Transverse colon (tissue), 4 donors: ENCODE results near the gene JMJD1C. TPM values are rescaled to one million over a fixed set of nuclear protein-coding genes. Genes with fewer than 3 reads are reported as not detected.

Source experiments
- DNase-seq: peaks from one replicate; pipeline ENCODE4 v3.0.0-alpha.2; 2019
- H3K27ac ChIP-seq, 4 donors: fragments of 200-600 bp; sonication (generic); 2 replicates each; pipeline ENCODE4 v1.5.1; 2016 to 2018; ENCODE audit warnings: inconsistent platforms in 4 of 4
- H3K27me3 ChIP-seq: fragments of 200-600 bp; sonication (generic); 2 replicates; pipeline ENCODE4 v1.5.1; 2017; ENCODE audit warnings: inconsistent platforms
- H3K36me3 ChIP-seq, 4 donors: fragments of 200-600 bp; sonication (generic); 2 replicates each; pipeline ENCODE4 v1.5.1; 2017 to 2019; ENCODE audit warnings: inconsistent platforms in 4 of 4
- H3K4me1 ChIP-seq, 4 donors: fragments of 200-600 bp; sonication (generic); 2 replicates each; pipeline ENCODE4 v1.5.1; 2017 to 2020; ENCODE audit warnings: inconsistent platforms in 4 of 4
- H3K4me3 ChIP-seq, 4 donors: fragments of 200-600 bp; sonication (generic); 1 replicate in 1 of 4; 2 replicates in 3 of 4; pipeline versions ENCODE4 v1.5.1 to v1.6.1; 2017 to 2019; ENCODE audit warnings: inconsistent platforms in 4 of 4
- H3K9me3 ChIP-seq, 2 donors: fragments of 200-600 bp; sonication (generic); 2 replicates each; pipeline ENCODE4 v1.5.1; 2017 to 2019; ENCODE audit warnings: inconsistent platforms in 2 of 2
- EP300 ChIP-seq: sonication (generic); formaldehyde crosslinking; IDR thresholded peaks from one replicate; pipeline ENCODE4 v1.6.1; 2017; ENCODE audit warnings: antibody characterized with exemption, low read depth
- POLR2A ChIP-seq: fragments of 450-650 bp; IDR thresholded peaks from one replicate; pipeline ENCODE4 v1.6.1; 2016; ENCODE audit warnings: antibody characterized with exemption, mild to moderate bottlenecking, moderate library complexity
- POLR2AphosphoS5 ChIP-seq, 3 donors: sonication (generic); formaldehyde crosslinking; IDR thresholded peaks; one replicate each; pipeline ENCODE4 v1.6.1; 2016; ENCODE audit warnings: antibody characterized with exemption in 3 of 3
- WGBS, 2 donors: methylation state at CpG; one replicate each; pipeline ENCODE4 v1.1.5; 2018; ENCODE audit warnings: low coverage in 1 of 2; 5-methylcytosine and 5-hydroxymethylcytosine counted together
- in situ Hi-C, 4 donors: fragments of 200-750 bp; cut with MboI; loops; one replicate each; pipeline versions ENCODE4 v1.15.0 to v1.15.1; 2017; ENCODE audit warnings: low sequenced_read_pairs in 3 of 4, low pct_ligation_motif_present in 1 of 4, low pct_unique_long_range_greater_than_20kb in 1 of 4
- intact Hi-C: fragments of 100-400 bp; cut with DNase I; formaldehyde crosslinking; loops from one replicate; pipeline ENCODE4 v1.15.1; 2023; ENCODE audit warnings: low total_unique reads
- total RNA-seq, 4 donors: library from RNA; depleted of rRNA; stranded (reverse); fragments of >200 nt; gene quantifications; one replicate each; pipeline ENCODE4 v1.1.0, GENCODE V29; 2016
- TF ChIP-seq, protein P1 (sequence below), 5 experiments: fragments of 200-600 bp in 3 of 5; fragments of 450-650 bp in 2 of 5; sonication (generic) in 3 of 5; IDR thresholded peaks; 1 replicate in 2 of 5; 2 replicates in 3 of 5; pipeline ENCODE4 v1.5.1; 2016 to 2017; ENCODE audit warnings: antibody characterized with exemption in 5 of 5, inconsistent platforms in 3 of 5, mild to moderate bottlenecking in 2 of 5, moderate library complexity in 1 of 5

The JMJD1C gene
- total RNA-seq, 4 donors from 2014 or later: 56.7 to 128 (median 78.9) TPM

DNA sequence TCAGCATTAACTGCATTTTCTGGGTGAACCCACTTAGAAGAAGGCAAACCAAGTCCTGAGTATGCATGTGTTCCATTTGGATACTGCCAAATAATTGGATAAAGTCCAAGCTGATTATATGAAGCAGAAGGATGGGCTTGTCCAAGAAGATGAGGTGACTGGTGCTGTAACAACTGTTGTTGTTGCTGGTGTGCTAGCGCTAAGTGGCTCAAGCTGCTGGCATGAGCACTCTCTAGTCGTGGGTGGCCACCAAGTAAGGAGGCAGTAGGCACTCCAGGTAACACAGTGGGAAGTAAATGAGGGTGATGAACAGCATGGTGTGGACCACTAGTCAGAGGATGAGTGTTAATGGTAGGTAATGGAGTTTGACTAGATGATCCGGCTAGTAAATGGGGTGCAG lies 252.3 kb downstream of the JMJD1C start:
- WGBS, 2 donors: 87 to 100% methylated on average over 2 to 3 of the region's 3 CpGs

DNA sequence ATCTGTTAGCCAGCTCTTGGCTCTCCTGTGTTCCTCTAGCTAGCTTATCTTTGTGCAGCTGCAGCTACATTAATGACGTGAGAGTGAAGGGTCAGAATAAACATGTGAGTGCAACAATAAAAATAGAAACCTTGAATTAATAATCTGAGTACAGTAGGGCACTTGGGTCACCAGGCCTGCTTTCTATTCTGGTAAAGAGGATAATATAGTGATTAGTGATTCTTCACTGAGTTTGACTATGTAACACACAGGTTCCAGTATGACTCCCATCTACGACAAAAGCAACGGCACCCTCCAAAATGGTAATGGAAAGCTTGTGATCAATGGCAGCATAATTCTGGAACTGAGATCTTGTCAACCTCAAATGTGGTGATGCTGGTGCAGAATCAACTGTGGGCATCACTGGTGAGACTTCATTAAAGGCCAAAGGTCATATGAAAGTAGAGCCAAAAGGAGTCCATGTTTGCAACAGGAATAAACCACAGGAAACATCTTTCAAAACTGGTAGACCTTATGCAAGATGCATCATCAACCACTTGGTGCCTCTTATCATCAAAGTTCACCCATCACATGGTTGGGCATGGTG lies 255.1 kb downstream of the JMJD1C start:
- intact Hi-C loops (no loop called here), in situ Hi-C loops (loop anchor here (10.0 to 25.0 kb wide), 6 partner anchors 252 to 502 kb away; partner anchors contain the start of gene JMJD1C (in 3 of the 4))
- H3K9me3 ChIP-seq: no peaks in the 10 kb centered on the region
- no peak overlapping the region for H3K4me3 ChIP-seq
- peaks cover 5 to 40% (median 18%) of the 10 kb centered on the region in 4 donors for H3K4me1 ChIP-seq
- 0 to 61% methylated on average over 1 to 3 of the region's 3 CpGs for WGBS, 2 donors
- DNase-seq: no peak
- TF ChIP-seq, protein P1, sequence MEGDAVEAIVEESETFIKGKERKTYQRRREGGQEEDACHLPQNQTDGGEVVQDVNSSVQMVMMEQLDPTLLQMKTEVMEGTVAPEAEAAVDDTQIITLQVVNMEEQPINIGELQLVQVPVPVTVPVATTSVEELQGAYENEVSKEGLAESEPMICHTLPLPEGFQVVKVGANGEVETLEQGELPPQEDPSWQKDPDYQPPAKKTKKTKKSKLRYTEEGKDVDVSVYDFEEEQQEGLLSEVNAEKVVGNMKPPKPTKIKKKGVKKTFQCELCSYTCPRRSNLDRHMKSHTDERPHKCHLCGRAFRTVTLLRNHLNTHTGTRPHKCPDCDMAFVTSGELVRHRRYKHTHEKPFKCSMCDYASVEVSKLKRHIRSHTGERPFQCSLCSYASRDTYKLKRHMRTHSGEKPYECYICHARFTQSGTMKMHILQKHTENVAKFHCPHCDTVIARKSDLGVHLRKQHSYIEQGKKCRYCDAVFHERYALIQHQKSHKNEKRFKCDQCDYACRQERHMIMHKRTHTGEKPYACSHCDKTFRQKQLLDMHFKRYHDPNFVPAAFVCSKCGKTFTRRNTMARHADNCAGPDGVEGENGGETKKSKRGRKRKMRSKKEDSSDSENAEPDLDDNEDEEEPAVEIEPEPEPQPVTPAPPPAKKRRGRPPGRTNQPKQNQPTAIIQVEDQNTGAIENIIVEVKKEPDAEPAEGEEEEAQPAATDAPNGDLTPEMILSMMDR (IDR thresholded peaks at IDR 0.05): no peak
- TF ChIP-seq POLR2A (no peak), POLR2AphosphoS5 (IDR thresholded peaks at IDR 0.05) (no peak), EP300 (no peak)
- no peaks in the 10 kb centered on the region for H3K27me3 ChIP-seq
- H3K36me3 ChIP-seq: peaks cover 0 to 22% (median 0%) of the 10 kb centered on the region in 4 donors
- H3K27ac ChIP-seq: no peak overlapping the region

More for the DNA sequence above, 252.3 kb downstream of the JMJD1C start:
- DNase-seq: no peak
- TF ChIP-seq, protein P1 (IDR thresholded peaks at IDR 0.05): no peak
- TF ChIP-seq POLR2A: no peak
- Histone ChIP-seq H3K9me3 (no peaks in the 10 kb centered on the region), H3K4me3 (no peak overlapping the region), H3K36me3 (peaks cover 0 to 19% (median 0%) of the 10 kb centered on the region in 4 donors), H3K4me1 (peaks cover 6 to 29% (median 10%) of the 10 kb centered on the region in 4 donors), H3K27ac (no peak overlapping the region), H3K27me3 (no peaks in the 10 kb centered on the region)
- intact Hi-C loops (no loop called here), in situ Hi-C loops (loop anchor here (10.0 to 25.0 kb wide), 6 partner anchors 249 to 499 kb away; partner anchors contain the start of gene JMJD1C (in 3 of the 4))

DNA sequence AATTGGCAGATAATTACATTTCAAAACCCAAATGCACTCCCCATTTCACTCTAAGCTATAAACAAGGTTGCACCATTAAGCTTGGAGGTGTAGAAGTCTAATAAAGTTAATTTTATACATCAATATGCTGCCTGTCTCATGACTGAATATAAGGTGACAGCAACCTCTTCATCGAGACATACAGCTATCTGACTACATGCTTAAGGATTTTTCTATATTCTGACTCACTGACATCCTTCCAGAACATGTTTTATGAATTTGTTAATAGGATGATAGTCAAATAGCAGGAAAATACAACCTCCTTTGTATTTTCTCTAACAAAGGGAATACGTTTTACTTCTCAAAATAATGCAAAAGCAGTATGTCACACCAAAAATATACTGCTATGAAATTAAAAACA lies 256.1 kb downstream of the JMJD1C start:
- in situ Hi-C loops (loop anchor here (10.0 to 25.0 kb wide), 6 partner anchors 253 to 503 kb away; partner anchors contain the start of gene JMJD1C (in 3 of the 4)), intact Hi-C loops (no loop called here)
- peaks cover 5 to 47% (median 18%) of the 10 kb centered on the region in 4 donors for H3K4me1 ChIP-seq
- no peaks in the 10 kb centered on the region for H3K27me3 ChIP-seq
- WGBS, 2 donors: 83 to 91% methylated on average over 2 of the region's 2 CpGs
- H3K36me3 ChIP-seq: peaks cover 0 to 22% (median 0%) of the 10 kb centered on the region in 4 donors
- no peaks in the 10 kb centered on the region for H3K9me3 ChIP-seq
- no peak overlapping the region for H3K4me3 ChIP-seq
- no peak overlapping the region for H3K27ac ChIP-seq
- DNase-seq: no peak
- TF ChIP-seq EP300: no peak

DNA sequence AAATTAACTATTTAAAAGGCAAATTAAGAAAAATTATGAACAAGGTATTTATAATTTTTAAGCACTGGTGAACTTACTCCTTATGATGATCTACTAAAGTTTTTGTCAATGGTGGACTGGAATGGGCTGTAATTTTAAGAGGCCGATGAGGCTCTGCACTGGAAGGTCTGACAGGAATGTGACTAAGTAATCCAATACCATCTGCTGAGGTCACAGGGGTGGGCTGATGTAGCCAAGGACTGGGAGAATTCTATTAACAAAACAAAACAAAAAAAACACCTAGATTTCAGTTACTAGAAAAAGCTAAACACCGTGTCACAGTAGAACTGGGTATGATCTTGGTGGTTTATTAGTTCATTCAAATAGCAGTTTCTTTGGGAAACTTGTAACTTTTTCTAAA lies 256.8 kb downstream of the JMJD1C start:
- in situ Hi-C loops (loop anchor here in 3 of 4 donors (25.0 kb wide), 3 partner anchors 253 to 503 kb away; partner anchors contain the start of gene JMJD1C (in 2 of the 3)), intact Hi-C loops (no loop called here)
- H3K9me3 ChIP-seq: no peaks in the 10 kb centered on the region
- H3K27ac ChIP-seq: no peak overlapping the region
- H3K27me3 ChIP-seq: no peaks in the 10 kb centered on the region
- no peak for DNase-seq
- WGBS, 2 donors: 67 to 84% methylated on average over 2 of the region's 2 CpGs
- no peak for TF ChIP-seq POLR2AphosphoS5 (IDR thresholded peaks at IDR 0.05)
- TF ChIP-seq EP300: no peak
- TF ChIP-seq POLR2A: no peak
- TF ChIP-seq, protein P1 (IDR thresholded peaks at IDR 0.05): no peak
- H3K36me3 ChIP-seq: peaks cover 0 to 22% (median 0%) of the 10 kb centered on the region in 4 donors
- H3K4me1 ChIP-seq: peaks cover 5 to 52% (median 18%) of the 10 kb centered on the region in 4 donors
- no peak overlapping the region for H3K4me3 ChIP-seq
